ENCODE measurements around the gene GOLGA8J.
"Not testable (repeated sequence)": the region's sequence is repeated elsewhere in the genome, so short reads cannot be mapped to it uniquely, and the experiment has no call there.

DNA sequence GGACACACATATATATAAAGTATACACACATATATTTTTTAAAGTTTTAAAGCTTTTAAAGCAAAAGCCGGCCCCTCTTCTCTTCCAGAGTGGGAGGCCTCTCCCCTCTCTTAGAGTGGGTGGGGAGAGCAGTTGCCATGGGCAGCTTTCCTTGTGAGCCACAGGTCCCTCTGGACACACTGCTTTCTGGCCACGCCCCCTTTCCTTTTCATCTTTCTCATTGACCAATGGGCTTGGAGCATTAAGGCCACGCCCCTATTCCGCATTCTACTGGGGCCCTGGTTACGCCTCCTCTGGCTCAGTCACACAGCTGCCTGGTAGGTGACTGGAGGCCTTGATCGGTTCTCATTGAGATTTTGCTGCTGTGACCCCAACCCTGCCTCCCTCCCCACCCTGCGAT lies at the start of gene GOLGA8J:
- not testable (repeated sequence) for TF ChIP-seq EZH2 (IDR thresholded peaks at IDR 0.05); POLR2A (IDR thresholded peaks at IDR 0.05; ENCODE audit: borderline replicate concordance, extremely low read depth, insufficient read depth, insufficient read length); ZNF274 (IDR thresholded peaks at IDR 0.05; ENCODE audit: low read depth, low read length); TCF7L2 (IDR thresholded peaks at IDR 0.05; ENCODE audit: borderline replicate concordance, extremely low read depth, insufficient read depth, insufficient read length)
- TF ChIP-seq, protein P1, sequence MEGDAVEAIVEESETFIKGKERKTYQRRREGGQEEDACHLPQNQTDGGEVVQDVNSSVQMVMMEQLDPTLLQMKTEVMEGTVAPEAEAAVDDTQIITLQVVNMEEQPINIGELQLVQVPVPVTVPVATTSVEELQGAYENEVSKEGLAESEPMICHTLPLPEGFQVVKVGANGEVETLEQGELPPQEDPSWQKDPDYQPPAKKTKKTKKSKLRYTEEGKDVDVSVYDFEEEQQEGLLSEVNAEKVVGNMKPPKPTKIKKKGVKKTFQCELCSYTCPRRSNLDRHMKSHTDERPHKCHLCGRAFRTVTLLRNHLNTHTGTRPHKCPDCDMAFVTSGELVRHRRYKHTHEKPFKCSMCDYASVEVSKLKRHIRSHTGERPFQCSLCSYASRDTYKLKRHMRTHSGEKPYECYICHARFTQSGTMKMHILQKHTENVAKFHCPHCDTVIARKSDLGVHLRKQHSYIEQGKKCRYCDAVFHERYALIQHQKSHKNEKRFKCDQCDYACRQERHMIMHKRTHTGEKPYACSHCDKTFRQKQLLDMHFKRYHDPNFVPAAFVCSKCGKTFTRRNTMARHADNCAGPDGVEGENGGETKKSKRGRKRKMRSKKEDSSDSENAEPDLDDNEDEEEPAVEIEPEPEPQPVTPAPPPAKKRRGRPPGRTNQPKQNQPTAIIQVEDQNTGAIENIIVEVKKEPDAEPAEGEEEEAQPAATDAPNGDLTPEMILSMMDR (IDR thresholded peaks at IDR 0.05 in 2 of 3, conservative IDR thresholded peaks at IDR 0.05 in 1 of 3; ENCODE audit: borderline replicate concordance in 1 of 3, insufficient read depth in 1 of 3, low read depth in 2 of 3, low read length in 2 of 3), result not testable (repeated sequence)
- TF ChIP-seq, protein P2, sequence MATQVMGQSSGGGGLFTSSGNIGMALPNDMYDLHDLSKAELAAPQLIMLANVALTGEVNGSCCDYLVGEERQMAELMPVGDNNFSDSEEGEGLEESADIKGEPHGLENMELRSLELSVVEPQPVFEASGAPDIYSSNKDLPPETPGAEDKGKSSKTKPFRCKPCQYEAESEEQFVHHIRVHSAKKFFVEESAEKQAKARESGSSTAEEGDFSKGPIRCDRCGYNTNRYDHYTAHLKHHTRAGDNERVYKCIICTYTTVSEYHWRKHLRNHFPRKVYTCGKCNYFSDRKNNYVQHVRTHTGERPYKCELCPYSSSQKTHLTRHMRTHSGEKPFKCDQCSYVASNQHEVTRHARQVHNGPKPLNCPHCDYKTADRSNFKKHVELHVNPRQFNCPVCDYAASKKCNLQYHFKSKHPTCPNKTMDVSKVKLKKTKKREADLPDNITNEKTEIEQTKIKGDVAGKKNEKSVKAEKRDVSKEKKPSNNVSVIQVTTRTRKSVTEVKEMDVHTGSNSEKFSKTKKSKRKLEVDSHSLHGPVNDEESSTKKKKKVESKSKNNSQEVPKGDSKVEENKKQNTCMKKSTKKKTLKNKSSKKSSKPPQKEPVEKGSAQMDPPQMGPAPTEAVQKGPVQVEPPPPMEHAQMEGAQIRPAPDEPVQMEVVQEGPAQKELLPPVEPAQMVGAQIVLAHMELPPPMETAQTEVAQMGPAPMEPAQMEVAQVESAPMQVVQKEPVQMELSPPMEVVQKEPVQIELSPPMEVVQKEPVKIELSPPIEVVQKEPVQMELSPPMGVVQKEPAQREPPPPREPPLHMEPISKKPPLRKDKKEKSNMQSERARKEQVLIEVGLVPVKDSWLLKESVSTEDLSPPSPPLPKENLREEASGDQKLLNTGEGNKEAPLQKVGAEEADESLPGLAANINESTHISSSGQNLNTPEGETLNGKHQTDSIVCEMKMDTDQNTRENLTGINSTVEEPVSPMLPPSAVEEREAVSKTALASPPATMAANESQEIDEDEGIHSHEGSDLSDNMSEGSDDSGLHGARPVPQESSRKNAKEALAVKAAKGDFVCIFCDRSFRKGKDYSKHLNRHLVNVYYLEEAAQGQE (IDR thresholded peaks at IDR 0.05; ENCODE audit: low read depth), result not testable (repeated sequence)
- TF ChIP-seq, protein P3, sequence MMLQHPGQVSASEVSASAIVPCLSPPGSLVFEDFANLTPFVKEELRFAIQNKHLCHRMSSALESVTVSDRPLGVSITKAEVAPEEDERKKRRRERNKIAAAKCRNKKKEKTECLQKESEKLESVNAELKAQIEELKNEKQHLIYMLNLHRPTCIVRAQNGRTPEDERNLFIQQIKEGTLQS (IDR thresholded peaks at IDR 0.05), result not testable (repeated sequence)
- TF ChIP-seq, protein P4, sequence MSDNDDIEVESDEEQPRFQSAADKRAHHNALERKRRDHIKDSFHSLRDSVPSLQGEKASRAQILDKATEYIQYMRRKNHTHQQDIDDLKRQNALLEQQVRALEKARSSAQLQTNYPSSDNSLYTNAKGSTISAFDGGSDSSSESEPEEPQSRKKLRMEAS (IDR thresholded peaks at IDR 0.05), result not testable (repeated sequence)

Measured in HCT116 (cell line).